Measurements from ENCODE around the gene CITED2. TPM values are rescaled to one million over a fixed set of nuclear protein-coding genes. Genes with fewer than 3 reads are reported as not detected.

The CITED2 gene
- total RNA-seq, 1 experiment from 2014 or later, result 110 TPM

GRCh38 chr6:139381216-139381865, 6.9 kb upstream of the CITED2 start:
- no peaks in the 10 kb centered on the region for H3K9me3 ChIP-seq (ENCODE audit: control insufficient read depth, low read depth, low read length)

More at GRCh38 chr6:139381216-139381865, 6.9 kb upstream of the CITED2 start:
- Histone ChIP-seq H3K27ac (ENCODE audit: insufficient read length, low read depth, low read length) (no peak overlapping the region), H4K5ac (ENCODE audit: insufficient read length, low read depth, low read length) (no peak overlapping the region), H3K4me2 (ENCODE audit: insufficient read depth, insufficient read length, low read length) (no peak overlapping the region), H3K14ac (ENCODE audit: insufficient read depth, low read length) (no peak overlapping the region), H2BK15ac (ENCODE audit: low read depth, low read length) (no peak overlapping the region), H3K23me2 (ENCODE audit: insufficient read length, low read depth, low read length, poor library complexity, severe bottlenecking) (no peaks in the 10 kb centered on the region), H2BK12ac (ENCODE audit: insufficient read length, low read depth, low read length) (no peak overlapping the region), H2BK5ac (ENCODE audit: insufficient read length, low read length) (no peak overlapping the region), H2BK20ac (ENCODE audit: low read depth, low read length, poor library complexity, severe bottlenecking) (no peak overlapping the region), H3K18ac (ENCODE audit: insufficient read length, low read depth, low read length) (no peak overlapping the region), H4K20me1 (ENCODE audit: control insufficient read depth, insufficient read depth, insufficient read length) (no peaks in the 10 kb centered on the region), H3K79me2 (ENCODE audit: insufficient read depth, low read length) (no peaks in the 10 kb centered on the region), H2AFZ (ENCODE audit: low read length) (no peak overlapping the region), H4K91ac (ENCODE audit: insufficient read length, low read depth, low read length) (no peak overlapping the region), H4K8ac (replicated peaks; ENCODE audit: insufficient read length, low read depth, low read length) (no peak overlapping the region), H3K9ac (ENCODE audit: extremely low read depth, insufficient read length, low read length) (no peak overlapping the region), H2AK5ac (ENCODE audit: insufficient read length, low read length) (no peak overlapping the region), H3K79me1 (ENCODE audit: insufficient read depth, low read depth, low read length, poor library complexity, severe bottlenecking) (no peaks in the 10 kb centered on the region), H3K4me1 (ENCODE audit: insufficient read depth, low read length) (peaks cover 4% of the 10 kb centered on the region; the same call in 1 of the 2 replicates), H3K23ac (ENCODE audit: insufficient read length, low read depth, low read length) (no peak overlapping the region), H3K4ac (ENCODE audit: low read depth, low read length) (no peak overlapping the region), H3K27me3 (ENCODE audit: insufficient read depth, low read length) (no peaks in the 10 kb centered on the region), H3K56ac (ENCODE audit: insufficient read length, low read depth, low read length) (no peak overlapping the region), H2BK120ac (ENCODE audit: low read depth, low read length, poor library complexity, severe bottlenecking) (no peak overlapping the region), H3T11ph (ENCODE audit: low read length) (no peak overlapping the region)
- Mint-ChIP-seq H3K9me3 (peaks cover 3 to 4% of the 10 kb centered on the region in 2 experiments; a peak in 2 of 5 replicates), H3K27me3 (ENCODE audit: low read depth) (no peaks in the 10 kb centered on the region), H3K27ac (no peak overlapping the region), H3K36me3 (ENCODE audit: insufficient read depth in 1 of 3, low read depth in 3 of 3) (peaks cover 0 to 4% (median 4%) of the 10 kb centered on the region in 3 experiments; a peak in 3 of 7 replicates), H3K4me3 (no peak overlapping the region), H3K4me1 (peaks cover 9% of the 10 kb centered on the region in 2 experiments)
- no CpG with 5 or more reads among the region's 6 CpGs for WGBS (ENCODE audit: extremely low coverage, insufficient read length, low lambda C conversion rate)
- no peak for DNase-seq
- TF ChIP-seq CTCF (conservative IDR thresholded peaks at IDR 0.05), result no peak
